Measurements from ENCODE around the gene BCO2. TPM values are rescaled to one million over a fixed set of nuclear protein-coding genes. Genes with fewer than 3 reads are reported as not detected.
A peak's percentile ranks its signal among the peaks of the same experiment; 100 is the strongest.
"Not testable (repeated sequence)": the region's sequence is repeated elsewhere in the genome, so short reads cannot be mapped to it uniquely, and the experiment has no call there.

The BCO2 gene
- total RNA-seq, 1 donor from 2014 or later, result 0.75 TPM

- no peak for DNase-seq (ENCODE audit: low read depth)
Measured at GRCh38 chr11:112167145-112167544, 8.2 kb upstream of the BCO2 start, which contains the start of gene TEX12. Gene TEX12 (plus strand): TSS chr11:112167372. CDS start chr11:112169269, 1,897 bp downstream.

GRCh38 chr11:112172362-112172994 lies 2.8 kb upstream of the BCO2 start:
- DNase-seq (ENCODE audit: low read depth), result peak; percentile 86

- DNase-seq (ENCODE audit: low read depth), result no peak
Measured at GRCh38 chr11:112173152-112173551, 2.2 kb upstream of the BCO2 start.

- no peak for DNase-seq (ENCODE audit: low read depth)
Measured at GRCh38 chr11:112175599-112175952, 264 bp downstream of the BCO2 start.

GRCh38 chr11:112176077-112176476 lies 765 bp downstream of the BCO2 start:
- no peak for DNase-seq (ENCODE audit: low read depth)

- no peak for DNase-seq (ENCODE audit: low read depth)
Measured at GRCh38 chr11:112177589-112177988, 2.3 kb downstream of the BCO2 start.

GRCh38 chr11:112178428-112178827 lies 3.1 kb downstream of the BCO2 start:
- DNase-seq (ENCODE audit: low read depth), result no peak

GRCh38 chr11:112178936-112179335 lies 3.6 kb downstream of the BCO2 start:
- no peak for DNase-seq (ENCODE audit: low read depth)

GRCh38 chr11:112179601-112180000 lies 4.3 kb downstream of the BCO2 start:
- no peak for DNase-seq (ENCODE audit: low read depth)

GRCh38 chr11:112182867-112183266 lies 7.6 kb downstream of the BCO2 start:
- DNase-seq (ENCODE audit: low read depth), result no peak

GRCh38 chr11:112185883-112186282 lies 10.6 kb downstream of the BCO2 start:
- no peak for DNase-seq (ENCODE audit: low read depth)

- no peak for DNase-seq (ENCODE audit: low read depth)
Measured at GRCh38 chr11:112186304-112186703, 11.0 kb downstream of the BCO2 start.

GRCh38 chr11:112195113-112195512 lies 19.8 kb downstream of the BCO2 start:
- DNase-seq (ENCODE audit: low read depth), result peak; percentile 77

GRCh38 chr11:112195951-112196351 lies 20.6 kb downstream of the BCO2 start:
- peak; percentile 93 for DNase-seq (ENCODE audit: low read depth)

GRCh38 chr11:112196519-112197087 lies 21.3 kb downstream of the BCO2 start:
- DNase-seq (ENCODE audit: low read depth), result no peak

- DNase-seq (ENCODE audit: low read depth), result not testable (repeated sequence)
Measured at GRCh38 chr11:112199101-112199500, 23.8 kb downstream of the BCO2 start.

- DNase-seq (ENCODE audit: low read depth), result no peak
Measured at GRCh38 chr11:112200252-112200651, 24.9 kb downstream of the BCO2 start.

- DNase-seq (ENCODE audit: low read depth), result no peak
Measured at GRCh38 chr11:112206071-112206470, 30.8 kb downstream of the BCO2 start.

GRCh38 chr11:112210890-112211289 lies 35.6 kb downstream of the BCO2 start:
- no peak for DNase-seq (ENCODE audit: low read depth)

- no peak for DNase-seq (ENCODE audit: low read depth)
Measured at GRCh38 chr11:112211536-112211935, 36.2 kb downstream of the BCO2 start.

GRCh38 chr11:112212290-112212689 lies 37.0 kb downstream of the BCO2 start:
- DNase-seq (ENCODE audit: low read depth), result no peak

GRCh38 chr11:112212710-112213109 lies 37.4 kb downstream of the BCO2 start:
- no peak for DNase-seq (ENCODE audit: low read depth)

GRCh38 chr11:112213753-112214152 lies 38.4 kb downstream of the BCO2 start:
- no peak for DNase-seq (ENCODE audit: low read depth)

GRCh38 chr11:112215621-112216020 lies 40.3 kb downstream of the BCO2 start:
- no peak for DNase-seq (ENCODE audit: low read depth)
